GM12891 (cell line): Measurements from ENCODE around the gene AGAP2.

Experiments
- DNase-seq: peaks from one replicate; pipeline ENCODE4 v3.0.0; 2011; ENCODE audit warnings: low spot score; ENCODE audit not compliant: insufficient read length
- FAIRE-seq: peaks from 2 replicates; lab custom pipeline; 2011; peaks lifted over from hg19 to GRCh38; lab: Jason Lieb, UNC
- PAX5 ChIP-seq: IDR thresholded peaks from 2 replicates; pipeline ENCODE4 v1.6.1; 2011; ENCODE audit warnings: low read length, moderate library complexity, mild to moderate bottlenecking; ENCODE audit not compliant: insufficient read depth, severe bottlenecking
- POLR2A ChIP-seq: IDR thresholded peaks from 2 replicates; pipeline ENCODE4 v1.6.1; 2011; ENCODE audit warnings: low read depth, low read length, control low read depth
- POLR2AphosphoS5 ChIP-seq: IDR thresholded peaks from 2 replicates; pipeline ENCODE4 v1.6.1; 2011; ENCODE audit warnings: low read depth, low read length, control low read depth
- POU2F2 ChIP-seq: IDR thresholded peaks from 2 replicates; pipeline ENCODE4 v1.6.1; 2011; ENCODE audit warnings: low read depth, mild to moderate bottlenecking, control low read depth, low read length, moderate library complexity
- SPI1 ChIP-seq: IDR thresholded peaks from 2 replicates; pipeline ENCODE4 v1.6.1; 2011; ENCODE audit warnings: low read depth, low read length, control low read depth
- TAF1 ChIP-seq: IDR thresholded peaks from 2 replicates; pipeline ENCODE4 v1.6.1; 2011; ENCODE audit warnings: low read depth, low read length, control low read depth

Gene AGAP2

GRCh38 chr12:57731411-57732080 lies 7.0 kb downstream of the AGAP2 start:
- no peak for FAIRE-seq
- TF ChIP-seq POLR2AphosphoS5 (no peak), POLR2A (no peak), PAX5 (no peak), POU2F2 (no peak), SPI1 (no peak)
- DNase-seq, result no peak

- DNase-seq, result no peak
- TF ChIP-seq POLR2AphosphoS5 (no peak), PAX5 (no peak), POU2F2 (no peak), SPI1 (no peak), TAF1 (no peak), POLR2A (no peak)
- no peak for FAIRE-seq
These were observed 8.0 kb downstream of the AGAP2 start for GRCh38 chr12:57730336-57731067.

GRCh38 chr12:57729321-57729844 lies 9.2 kb downstream of the AGAP2 start:
- FAIRE-seq (no peak), DNase-seq (no peak)
- TF ChIP-seq POLR2A, result no peak
- no peak for TF ChIP-seq SPI1
- no peak for TF ChIP-seq TAF1
- no peak for TF ChIP-seq POU2F2
- TF ChIP-seq PAX5, result no peak
- TF ChIP-seq POLR2AphosphoS5, result no peak

GRCh38 chr12:57727758-57728395 lies 10.7 kb downstream of the AGAP2 start:
- TF ChIP-seq TAF1 (no peak), POLR2AphosphoS5 (no peak), SPI1 (no peak), POLR2A (no peak), POU2F2 (no peak), PAX5 (no peak)
- DNase-seq, result no peak
- FAIRE-seq, result no peak

GRCh38 chr12:57726884-57727757 lies 11.4 kb downstream of the AGAP2 start:
- no peak for TF ChIP-seq SPI1
- TF ChIP-seq POU2F2, result no peak
- no peak for TF ChIP-seq POLR2A
- no peak for TF ChIP-seq POLR2AphosphoS5
- no peak for TF ChIP-seq TAF1
- DNase-seq (peak; percentile 23), FAIRE-seq (no peak)

- TF ChIP-seq PAX5 (no peak), POLR2AphosphoS5 (no peak), TAF1 (no peak), POLR2A (no peak), POU2F2 (no peak)
- peak; percentile 36 for DNase-seq
- FAIRE-seq, result no peak
These were observed 12.2 kb downstream of the AGAP2 start for GRCh38 chr12:57726151-57726883.

- FAIRE-seq (no peak), DNase-seq (no peak)
- TF ChIP-seq PAX5 (no peak), POU2F2 (no peak), POLR2A (no peak), SPI1 (no peak), POLR2AphosphoS5 (no peak), TAF1 (no peak)
These were observed 12.7 kb downstream of the AGAP2 start for GRCh38 chr12:57725851-57726150.

GRCh38 chr12:57724936-57725740 lies 13.4 kb downstream of the AGAP2 start:
- no peak for FAIRE-seq

More at GRCh38 chr12:57724936-57725740, 13.4 kb downstream of the AGAP2 start:
- TF ChIP-seq SPI1 (peak; percentile 66), PAX5 (no peak)
- peak; percentile 15 for DNase-seq
